Measurements from ENCODE around the gene BCAS3.

Gene BCAS3

DNA sequence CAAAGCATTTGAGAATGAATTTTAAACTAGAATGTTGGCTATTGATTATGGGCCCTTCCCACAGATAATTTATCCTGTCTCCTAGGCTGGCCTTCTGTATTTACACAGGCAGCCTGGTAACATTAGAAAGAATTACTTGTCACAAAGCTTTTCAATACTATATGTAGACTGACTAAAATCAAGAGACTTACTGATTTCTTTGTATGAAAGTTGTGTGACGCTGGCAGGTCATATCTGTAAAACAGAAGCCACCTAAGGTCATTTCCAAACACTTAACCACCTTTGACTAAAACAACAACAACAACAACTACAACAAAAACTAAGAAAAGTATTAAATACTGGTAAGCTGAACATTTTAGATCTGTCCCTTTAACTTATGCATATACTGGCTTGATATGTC lies 393.0 kb downstream of the BCAS3 start:
- Histone ChIP-seq H3K9ac (no peak overlapping the region), H3K27me3 (ENCODE audit: insufficient read depth, low read depth) (no peaks in the 10 kb centered on the region), H3K36me3 (ENCODE audit: insufficient read depth) (no peaks in the 10 kb centered on the region), H3K27ac (no peak overlapping the region), H3K4me2 (no peak overlapping the region), H2AFZ (ENCODE audit: low read depth) (no peak overlapping the region), H3K4me3 (IDR thresholded peaks at IDR 0.05; ENCODE audit: insufficient read depth, low read depth, low read length) (no peak overlapping the region), H3K4me1 (ENCODE audit: low read depth, poor library complexity, severe bottlenecking) (peaks cover 10% of the 10 kb centered on the region), H3K79me2 (ENCODE audit: insufficient read depth, low read depth) (no peaks in the 10 kb centered on the region), H4K20me1 (ENCODE audit: insufficient read depth) (no peaks in the 10 kb centered on the region)
- TF ChIP-seq, protein P1, sequence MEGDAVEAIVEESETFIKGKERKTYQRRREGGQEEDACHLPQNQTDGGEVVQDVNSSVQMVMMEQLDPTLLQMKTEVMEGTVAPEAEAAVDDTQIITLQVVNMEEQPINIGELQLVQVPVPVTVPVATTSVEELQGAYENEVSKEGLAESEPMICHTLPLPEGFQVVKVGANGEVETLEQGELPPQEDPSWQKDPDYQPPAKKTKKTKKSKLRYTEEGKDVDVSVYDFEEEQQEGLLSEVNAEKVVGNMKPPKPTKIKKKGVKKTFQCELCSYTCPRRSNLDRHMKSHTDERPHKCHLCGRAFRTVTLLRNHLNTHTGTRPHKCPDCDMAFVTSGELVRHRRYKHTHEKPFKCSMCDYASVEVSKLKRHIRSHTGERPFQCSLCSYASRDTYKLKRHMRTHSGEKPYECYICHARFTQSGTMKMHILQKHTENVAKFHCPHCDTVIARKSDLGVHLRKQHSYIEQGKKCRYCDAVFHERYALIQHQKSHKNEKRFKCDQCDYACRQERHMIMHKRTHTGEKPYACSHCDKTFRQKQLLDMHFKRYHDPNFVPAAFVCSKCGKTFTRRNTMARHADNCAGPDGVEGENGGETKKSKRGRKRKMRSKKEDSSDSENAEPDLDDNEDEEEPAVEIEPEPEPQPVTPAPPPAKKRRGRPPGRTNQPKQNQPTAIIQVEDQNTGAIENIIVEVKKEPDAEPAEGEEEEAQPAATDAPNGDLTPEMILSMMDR (conservative IDR thresholded peaks at IDR 0.05; ENCODE audit: low read depth, low read length): no peak

DNA sequence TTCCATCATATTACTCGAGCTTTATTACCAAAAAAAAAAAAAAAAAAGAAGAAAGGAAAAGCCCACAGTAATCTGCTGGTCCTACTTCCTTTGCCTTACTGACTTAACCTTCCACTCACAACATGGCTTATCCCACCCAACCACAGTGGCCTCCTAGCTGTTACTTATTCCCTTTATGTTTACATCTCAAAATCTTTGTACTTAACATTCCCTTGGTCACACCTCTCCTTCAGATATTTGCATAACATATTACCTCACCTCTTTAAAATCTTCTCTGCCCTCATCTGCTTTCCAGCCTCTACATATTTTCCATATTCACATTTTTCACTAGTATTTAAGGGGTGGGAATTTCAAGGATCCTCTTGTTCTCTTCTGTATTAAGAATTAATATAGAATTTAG lies 395.0 kb downstream of the BCAS3 start:
- TF ChIP-seq, protein P1 (conservative IDR thresholded peaks at IDR 0.05; ENCODE audit: low read depth, low read length): no peak
- no peak overlapping the region for H3K27ac ChIP-seq
- H3K9ac ChIP-seq: no peak overlapping the region
- H2AFZ ChIP-seq (ENCODE audit: low read depth): no peak overlapping the region
- no peaks in the 10 kb centered on the region for H3K4me1 ChIP-seq (ENCODE audit: low read depth, poor library complexity, severe bottlenecking)
- no peaks in the 10 kb centered on the region for H3K36me3 ChIP-seq (ENCODE audit: insufficient read depth)
- H4K20me1 ChIP-seq (ENCODE audit: insufficient read depth): no peaks in the 10 kb centered on the region
- no peaks in the 10 kb centered on the region for H3K79me2 ChIP-seq (ENCODE audit: insufficient read depth, low read depth)
- H3K27me3 ChIP-seq (ENCODE audit: insufficient read depth, low read depth): no peaks in the 10 kb centered on the region
- no peak overlapping the region for H3K4me3 ChIP-seq (IDR thresholded peaks at IDR 0.05; ENCODE audit: insufficient read depth, low read depth, low read length)
- no peak overlapping the region for H3K4me2 ChIP-seq

- Histone ChIP-seq H3K27ac (no peak overlapping the region), H3K79me2 (ENCODE audit: insufficient read depth, low read depth) (no peaks in the 10 kb centered on the region), H3K9ac (no peak overlapping the region), H2AFZ (ENCODE audit: low read depth) (no peak overlapping the region), H3K36me3 (ENCODE audit: insufficient read depth) (no peaks in the 10 kb centered on the region), H3K27me3 (ENCODE audit: insufficient read depth, low read depth) (no peaks in the 10 kb centered on the region), H3K4me1 (ENCODE audit: low read depth, poor library complexity, severe bottlenecking) (no peaks in the 10 kb centered on the region), H3K4me2 (no peak overlapping the region), H3K4me3 (IDR thresholded peaks at IDR 0.05; ENCODE audit: insufficient read depth, low read depth, low read length) (no peak overlapping the region), H4K20me1 (ENCODE audit: insufficient read depth) (no peaks in the 10 kb centered on the region)
- TF ChIP-seq, protein P1 (conservative IDR thresholded peaks at IDR 0.05; ENCODE audit: low read depth, low read length): no peak
Observed at GRCh38 chr17:61073131-61073530, 395.5 kb downstream of the BCAS3 start.

GRCh38 chr17:61073799-61074513 lies 396.3 kb downstream of the BCAS3 start:
- Histone ChIP-seq H2AFZ (ENCODE audit: low read depth) (no peak overlapping the region), H3K27ac (no peak overlapping the region), H3K79me2 (ENCODE audit: insufficient read depth, low read depth) (no peaks in the 10 kb centered on the region), H3K4me2 (no peak overlapping the region), H3K36me3 (ENCODE audit: insufficient read depth) (no peaks in the 10 kb centered on the region), H3K4me3 (IDR thresholded peaks at IDR 0.05; ENCODE audit: insufficient read depth, low read depth, low read length) (no peak overlapping the region), H4K20me1 (ENCODE audit: insufficient read depth) (no peaks in the 10 kb centered on the region), H3K27me3 (ENCODE audit: insufficient read depth, low read depth) (no peaks in the 10 kb centered on the region), H3K9ac (no peak overlapping the region), H3K4me1 (ENCODE audit: low read depth, poor library complexity, severe bottlenecking) (no peaks in the 10 kb centered on the region)
- TF ChIP-seq, protein P1 (conservative IDR thresholded peaks at IDR 0.05; ENCODE audit: low read depth, low read length): no peak

Measured in KMS-11 (cell line).